HL-60 (cell line): Measurements from ENCODE around the gene GJE1.

Experiments
- POLR2AphosphoS5 ChIP-seq: IDR thresholded peaks from 2 replicates; pipeline ENCODE4 v1.6.1; 2012; ENCODE audit warnings: low read depth
- TF ChIP-seq, protein P1 (sequence below): IDR thresholded peaks from one replicate; pipeline ENCODE4 v1.5.1; 2011; ENCODE audit warnings: low read length, control low read depth, inconsistent platforms; ENCODE audit not compliant: insufficient read depth

DNA sequence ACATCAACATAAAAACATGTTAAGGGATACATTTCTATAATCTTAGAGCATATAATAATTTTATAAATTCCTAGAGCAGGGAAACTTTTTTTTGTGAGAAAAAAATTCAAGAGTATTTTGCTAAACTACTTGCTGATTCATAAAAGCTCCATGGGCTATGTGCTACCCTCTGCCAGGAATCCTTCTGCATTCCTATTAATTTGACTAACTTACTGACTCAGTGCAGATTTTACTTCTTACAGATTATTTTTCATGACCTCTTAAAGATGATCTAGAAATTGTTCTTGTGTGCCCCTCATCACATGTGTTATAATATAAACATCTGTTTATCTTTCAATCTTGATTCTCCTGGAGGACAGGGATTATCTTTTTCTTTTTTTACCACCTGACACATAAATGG lies 20.0 kb downstream of the GJE1 start:
- TF ChIP-seq, protein P1, sequence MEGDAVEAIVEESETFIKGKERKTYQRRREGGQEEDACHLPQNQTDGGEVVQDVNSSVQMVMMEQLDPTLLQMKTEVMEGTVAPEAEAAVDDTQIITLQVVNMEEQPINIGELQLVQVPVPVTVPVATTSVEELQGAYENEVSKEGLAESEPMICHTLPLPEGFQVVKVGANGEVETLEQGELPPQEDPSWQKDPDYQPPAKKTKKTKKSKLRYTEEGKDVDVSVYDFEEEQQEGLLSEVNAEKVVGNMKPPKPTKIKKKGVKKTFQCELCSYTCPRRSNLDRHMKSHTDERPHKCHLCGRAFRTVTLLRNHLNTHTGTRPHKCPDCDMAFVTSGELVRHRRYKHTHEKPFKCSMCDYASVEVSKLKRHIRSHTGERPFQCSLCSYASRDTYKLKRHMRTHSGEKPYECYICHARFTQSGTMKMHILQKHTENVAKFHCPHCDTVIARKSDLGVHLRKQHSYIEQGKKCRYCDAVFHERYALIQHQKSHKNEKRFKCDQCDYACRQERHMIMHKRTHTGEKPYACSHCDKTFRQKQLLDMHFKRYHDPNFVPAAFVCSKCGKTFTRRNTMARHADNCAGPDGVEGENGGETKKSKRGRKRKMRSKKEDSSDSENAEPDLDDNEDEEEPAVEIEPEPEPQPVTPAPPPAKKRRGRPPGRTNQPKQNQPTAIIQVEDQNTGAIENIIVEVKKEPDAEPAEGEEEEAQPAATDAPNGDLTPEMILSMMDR: no peak
- TF ChIP-seq POLR2AphosphoS5: no peak
